Astrocyte (in vitro differentiated cells and primary cell): ENCODE results near the gene PBX1. TPM values are rescaled to one million over a fixed set of nuclear protein-coding genes. Genes with fewer than 3 reads are reported as not detected.

Source experiments
- DNase-seq: peaks from one replicate; pipeline ENCODE4 v3.0.0-alpha.2; 2010; ENCODE audit warnings: low read depth
- FAIRE-seq: peaks from 2 replicates; lab custom pipeline; 2011; peaks lifted over from hg19 to GRCh38; lab: Jason Lieb, UNC
- H2AFZ ChIP-seq: 2 replicates; pipeline ENCODE4 v1.6.0; 2012; ENCODE audit warnings: low read depth, low read length, inconsistent platforms
- H3K27ac ChIP-seq: 2 replicates; pipeline ENCODE4 v1.5.1; 2011; ENCODE audit warnings: low read depth, low read length, inconsistent platforms
- H3K27me3 ChIP-seq: 2 replicates; pipeline ENCODE4 v1.6.0; 2011; ENCODE audit warnings: low read length, inconsistent platforms; ENCODE audit not compliant: insufficient read depth
- H3K36me3 ChIP-seq: 2 replicates; pipeline ENCODE4 v1.5.1; 2011; ENCODE audit warnings: low read length, inconsistent platforms; ENCODE audit not compliant: insufficient read depth
- H3K4me1 ChIP-seq: 2 replicates; pipeline ENCODE4 v1.5.1; 2011; ENCODE audit warnings: low read length, inconsistent platforms; ENCODE audit not compliant: insufficient read depth
- H3K4me2 ChIP-seq: 2 replicates; pipeline ENCODE4 v1.6.0; 2012; ENCODE audit warnings: low read length, inconsistent platforms
- H3K4me3 ChIP-seq: 2 replicates; pipeline ENCODE4 v1.5.1; 2011; ENCODE audit warnings: low read depth, mild to moderate bottlenecking, low read length, inconsistent platforms; ENCODE audit not compliant: insufficient read depth
- H3K79me2 ChIP-seq: 2 replicates; pipeline ENCODE4 v1.6.0; 2012; ENCODE audit warnings: mild to moderate bottlenecking, low read length, inconsistent platforms; ENCODE audit not compliant: insufficient read depth
- H3K9ac ChIP-seq: 2 replicates; pipeline ENCODE4 v1.6.0; 2012; ENCODE audit warnings: mild to moderate bottlenecking, low read length, inconsistent platforms
- H3K9me3 ChIP-seq: 2 replicates; pipeline ENCODE4 v1.5.1; 2012; ENCODE audit warnings: low read depth, mild to moderate bottlenecking, low read length, inconsistent platforms; ENCODE audit not compliant: insufficient read depth
- H4K20me1 ChIP-seq: 2 replicates; pipeline ENCODE4 v1.6.0; 2012; ENCODE audit warnings: low read length, inconsistent platforms; ENCODE audit not compliant: insufficient read depth
- H3K27ac Mint-ChIP-seq: one replicate; pipeline ENCODE4 v1.8.0; 2021; ENCODE audit warnings: mild to moderate bottlenecking, mixed read lengths; ENCODE audit not compliant: unreplicated experiment
- H3K27me3 Mint-ChIP-seq: one replicate; pipeline ENCODE4 v1.8.0; 2021; ENCODE audit warnings: low read depth, mixed read lengths; ENCODE audit not compliant: unreplicated experiment
- H3K36me3 Mint-ChIP-seq: one replicate; pipeline ENCODE4 v1.8.0; 2021; ENCODE audit warnings: low read depth, mixed read lengths; ENCODE audit not compliant: unreplicated experiment
- H3K4me1 Mint-ChIP-seq: one replicate; pipeline ENCODE4 v1.8.0; 2021; ENCODE audit warnings: low read depth, mixed read lengths; ENCODE audit not compliant: unreplicated experiment
- H3K4me3 Mint-ChIP-seq: one replicate; pipeline ENCODE4 v1.8.0; 2021; ENCODE audit warnings: mild to moderate bottlenecking, moderate library complexity, mixed read lengths; ENCODE audit not compliant: unreplicated experiment
- H3K9me3 Mint-ChIP-seq: one replicate; pipeline ENCODE4 v1.8.0; 2021; ENCODE audit warnings: mild to moderate bottlenecking, mixed read lengths; ENCODE audit not compliant: unreplicated experiment
- EZH2 ChIP-seq: IDR thresholded peaks from 2 replicates; pipeline ENCODE4 v1.6.1; 2012; ENCODE audit warnings: mild to moderate bottlenecking, low read length, inconsistent platforms; ENCODE audit not compliant: insufficient read depth
- total RNA-seq: library from RNA; stranded (reverse); gene quantifications from 2 replicates; pipeline ENCODE4 v1.2.1, GENCODE V29; 2021
- TF ChIP-seq, protein P1 (sequence below): IDR thresholded peaks from 2 replicates; pipeline ENCODE4 v1.5.1; 2011; ENCODE audit warnings: low read depth, mild to moderate bottlenecking, inconsistent platforms, low read length, moderate library complexity; ENCODE audit not compliant: insufficient read depth

Gene PBX1
- total RNA-seq, 1 donor from 2014 or later: 37.2 TPM

GRCh38 chr1:164759979-164760469 is 201.0 kb downstream of the PBX1 start:
- no peak for FAIRE-seq

GRCh38 chr1:164760569-164760968 is 201.6 kb downstream of the PBX1 start:
- no peak overlapping the region for H3K4me3 Mint-ChIP-seq
- H3K79me2 ChIP-seq: no peaks in the 10 kb centered on the region
- TF ChIP-seq EZH2: no peak
- TF ChIP-seq, protein P1, sequence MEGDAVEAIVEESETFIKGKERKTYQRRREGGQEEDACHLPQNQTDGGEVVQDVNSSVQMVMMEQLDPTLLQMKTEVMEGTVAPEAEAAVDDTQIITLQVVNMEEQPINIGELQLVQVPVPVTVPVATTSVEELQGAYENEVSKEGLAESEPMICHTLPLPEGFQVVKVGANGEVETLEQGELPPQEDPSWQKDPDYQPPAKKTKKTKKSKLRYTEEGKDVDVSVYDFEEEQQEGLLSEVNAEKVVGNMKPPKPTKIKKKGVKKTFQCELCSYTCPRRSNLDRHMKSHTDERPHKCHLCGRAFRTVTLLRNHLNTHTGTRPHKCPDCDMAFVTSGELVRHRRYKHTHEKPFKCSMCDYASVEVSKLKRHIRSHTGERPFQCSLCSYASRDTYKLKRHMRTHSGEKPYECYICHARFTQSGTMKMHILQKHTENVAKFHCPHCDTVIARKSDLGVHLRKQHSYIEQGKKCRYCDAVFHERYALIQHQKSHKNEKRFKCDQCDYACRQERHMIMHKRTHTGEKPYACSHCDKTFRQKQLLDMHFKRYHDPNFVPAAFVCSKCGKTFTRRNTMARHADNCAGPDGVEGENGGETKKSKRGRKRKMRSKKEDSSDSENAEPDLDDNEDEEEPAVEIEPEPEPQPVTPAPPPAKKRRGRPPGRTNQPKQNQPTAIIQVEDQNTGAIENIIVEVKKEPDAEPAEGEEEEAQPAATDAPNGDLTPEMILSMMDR: no peak

More at GRCh38 chr1:164759979-164760469, 201.0 kb downstream of the PBX1 start:
- TF ChIP-seq, protein P1: no peak
- no peak for TF ChIP-seq EZH2
- Mint-ChIP-seq H3K27ac (no peak overlapping the region), H3K4me3 (no peak overlapping the region), H3K9me3 (no peaks in the 10 kb centered on the region), H3K36me3 (no peaks in the 10 kb centered on the region), H3K4me1 (peaks cover 20% of the 10 kb centered on the region), H3K27me3 (no peaks in the 10 kb centered on the region)
- Histone ChIP-seq H3K27ac (no peak overlapping the region), H3K79me2 (no peaks in the 10 kb centered on the region), H3K9ac (no peak overlapping the region), H4K20me1 (no peaks in the 10 kb centered on the region), H3K4me1 (peaks cover 11% of the 10 kb centered on the region), H3K4me3 (no peak overlapping the region), H3K27me3 (no peaks in the 10 kb centered on the region), H3K4me2 (no peak overlapping the region), H2AFZ (no peak overlapping the region), H3K36me3 (no peaks in the 10 kb centered on the region), H3K9me3 (no peaks in the 10 kb centered on the region)
- DNase-seq: no peak

DNA sequence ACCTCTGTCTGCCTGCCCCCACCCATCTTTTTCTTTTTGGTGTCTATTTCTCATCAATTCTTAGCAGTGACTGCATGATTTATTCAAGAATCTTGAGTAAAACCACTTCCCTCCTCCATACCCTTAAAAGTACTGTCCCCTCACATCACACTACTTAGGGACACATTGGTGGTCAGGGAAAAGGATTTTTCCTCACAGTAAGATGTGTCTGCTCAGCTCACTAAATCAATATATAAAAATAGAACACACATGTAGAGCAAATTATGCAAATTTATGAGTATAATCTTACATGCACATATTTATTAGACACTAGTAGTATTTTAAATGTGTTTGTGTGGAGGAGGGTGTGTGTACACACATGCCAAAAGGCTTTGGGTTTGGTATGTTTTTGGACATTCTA is 202.0 kb downstream of the PBX1 start:
- H3K4me3 ChIP-seq: no peak overlapping the region
- DNase-seq (no peak), FAIRE-seq (no peak)
- H3K4me2 ChIP-seq: no peak overlapping the region
- H3K4me1 Mint-ChIP-seq: peaks cover 30% of the 10 kb centered on the region
- H3K4me3 Mint-ChIP-seq: no peak overlapping the region
- no peak overlapping the region for H3K27ac Mint-ChIP-seq
- no peaks in the 10 kb centered on the region for H3K79me2 ChIP-seq
- no peak overlapping the region for H2AFZ ChIP-seq
- no peak for TF ChIP-seq EZH2
- TF ChIP-seq, protein P1: no peak
- no peaks in the 10 kb centered on the region for H3K9me3 ChIP-seq
- H3K36me3 Mint-ChIP-seq: no peaks in the 10 kb centered on the region
- H3K27me3 Mint-ChIP-seq: no peaks in the 10 kb centered on the region
- no peaks in the 10 kb centered on the region for H3K27me3 ChIP-seq
- H3K9ac ChIP-seq: no peak overlapping the region
- H3K36me3 ChIP-seq: no peaks in the 10 kb centered on the region
- H4K20me1 ChIP-seq: no peaks in the 10 kb centered on the region
- H3K4me1 ChIP-seq: peaks cover 21% of the 10 kb centered on the region
- no peaks in the 10 kb centered on the region for H3K9me3 Mint-ChIP-seq
- no peak overlapping the region for H3K27ac ChIP-seq

More at GRCh38 chr1:164760569-164760968, 201.6 kb downstream of the PBX1 start:
- Histone ChIP-seq H4K20me1 (no peaks in the 10 kb centered on the region), H3K27me3 (no peaks in the 10 kb centered on the region), H3K36me3 (no peaks in the 10 kb centered on the region), H3K4me1 (peaks cover 17% of the 10 kb centered on the region), H3K4me3 (no peak overlapping the region), H2AFZ (no peak overlapping the region), H3K9ac (no peak overlapping the region), H3K27ac (no peak overlapping the region), H3K4me2 (no peak overlapping the region), H3K9me3 (no peaks in the 10 kb centered on the region)
- Mint-ChIP-seq H3K4me1 (peaks cover 25% of the 10 kb centered on the region), H3K9me3 (no peaks in the 10 kb centered on the region), H3K27ac (no peak overlapping the region), H3K36me3 (no peaks in the 10 kb centered on the region), H3K27me3 (no peaks in the 10 kb centered on the region)
- DNase-seq (no peak), FAIRE-seq (no peak)
